HG03280 (cell line): ENCODE data around the gene GLI1.

Experiments
- ATAC-seq: cut with Tn5 transposase; IDR thresholded peaks from one replicate; pipeline ENCODE4 v1.9.1; 2021; ENCODE audit warnings: mild to moderate bottlenecking, moderate library complexity; ENCODE audit not compliant: unreplicated experiment

GLI1 gene

DNA sequence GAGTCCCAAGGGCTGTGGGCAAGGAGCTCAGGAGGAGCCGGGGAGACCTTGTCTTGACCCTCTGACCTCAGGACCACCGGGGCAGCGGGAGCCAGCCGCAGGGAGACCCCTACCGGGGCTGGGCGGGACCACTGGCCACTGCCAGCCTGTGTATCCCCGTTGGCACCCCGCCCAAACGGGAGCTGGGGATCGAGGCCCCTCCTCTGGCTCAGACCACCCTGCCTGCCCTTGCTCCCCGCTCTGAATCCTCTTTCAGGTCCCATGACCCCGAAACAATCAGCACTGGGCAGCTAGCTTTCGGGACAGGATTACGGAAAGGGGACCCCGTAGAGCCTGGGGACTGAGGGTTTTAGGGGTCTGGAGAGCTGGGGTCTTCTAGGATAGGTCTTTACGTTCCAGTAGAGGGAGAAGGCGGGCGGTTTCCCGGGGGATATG is 1.3 kb downstream of the GLI1 start:
- ATAC-seq: no peak

DNA sequence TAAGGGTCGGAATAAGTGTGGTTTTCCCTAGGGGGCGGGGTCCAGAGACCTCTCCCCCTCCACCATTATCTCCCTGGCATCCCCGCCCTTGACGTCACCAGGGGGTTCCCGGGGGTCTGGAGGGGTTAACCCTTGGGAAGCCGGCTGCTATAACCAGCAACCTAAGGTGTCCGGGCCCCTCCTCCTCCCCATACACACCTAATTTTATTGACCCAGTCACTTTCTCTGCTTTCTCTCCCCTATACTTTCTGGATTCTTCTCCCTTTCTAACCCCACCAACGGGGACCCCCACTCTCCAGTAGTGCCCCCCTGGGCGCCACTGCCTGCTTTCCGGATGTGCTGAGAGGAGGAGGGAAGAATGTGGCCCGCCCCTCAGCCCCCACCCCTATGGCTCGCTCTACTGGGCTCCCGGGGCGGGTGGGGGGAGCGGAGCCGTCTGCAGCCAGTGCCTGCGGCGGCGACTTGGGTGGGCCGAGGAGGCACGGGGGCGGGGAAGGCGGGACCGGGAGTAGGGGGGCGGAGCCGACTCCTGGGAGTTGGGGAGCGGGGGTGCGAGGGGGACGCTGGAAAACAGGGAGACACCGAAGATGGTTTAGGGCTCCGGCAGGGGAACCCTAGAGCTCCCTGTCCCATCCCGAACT is 1.8 kb downstream of the GLI1 start:
- no peak for ATAC-seq

DNA sequence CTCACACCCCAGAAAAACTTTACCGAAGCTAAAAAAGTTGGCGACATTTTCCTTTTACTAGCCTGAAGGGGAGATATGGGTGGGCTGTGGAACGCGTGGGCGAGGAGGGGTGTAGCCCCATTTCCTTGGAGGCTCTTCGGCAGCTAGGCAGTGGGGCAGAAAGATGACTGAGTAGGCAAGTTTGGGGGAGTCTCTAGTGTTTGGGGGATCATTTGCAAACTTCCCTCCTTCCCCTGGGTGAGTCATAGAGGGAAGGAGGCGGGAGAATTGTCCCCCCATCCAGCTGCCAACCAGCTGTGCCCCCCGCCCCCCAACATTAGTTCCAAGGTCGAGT is 2.3 kb downstream of the GLI1 start:
- ATAC-seq: no peak

DNA sequence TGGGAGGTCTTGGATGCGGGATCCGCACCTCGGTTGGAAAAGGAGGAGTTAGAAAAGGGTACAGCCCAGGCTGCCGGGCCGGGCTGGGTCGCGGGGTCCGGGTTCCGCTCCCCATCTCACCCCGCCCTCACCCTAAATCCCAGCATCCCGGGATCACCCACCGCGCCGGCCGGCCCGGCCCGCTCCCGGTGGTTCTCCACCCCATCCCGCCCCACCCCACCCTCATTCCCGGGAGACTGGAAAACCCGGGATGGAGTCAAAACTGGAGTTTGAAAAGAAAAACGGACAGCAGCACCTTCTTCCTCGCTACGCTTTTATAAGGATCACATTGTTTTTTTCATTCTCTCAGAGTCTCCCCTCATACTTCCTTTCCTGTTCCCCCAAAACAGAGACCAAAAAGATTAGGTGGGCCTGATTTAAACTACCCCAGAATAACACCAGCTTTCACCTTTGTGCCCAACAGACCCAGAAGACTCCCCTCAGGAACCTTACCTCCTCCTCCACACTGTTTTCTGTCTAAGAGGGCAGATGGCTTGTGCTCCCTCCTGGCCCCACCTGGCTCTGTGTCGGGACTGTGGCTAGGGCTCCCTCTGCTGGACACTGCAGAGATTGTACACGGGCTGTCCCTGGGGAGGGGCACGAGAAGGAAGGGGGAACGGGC is 2.8 kb downstream of the GLI1 start:
- ATAC-seq: peak; percentile 75

DNA sequence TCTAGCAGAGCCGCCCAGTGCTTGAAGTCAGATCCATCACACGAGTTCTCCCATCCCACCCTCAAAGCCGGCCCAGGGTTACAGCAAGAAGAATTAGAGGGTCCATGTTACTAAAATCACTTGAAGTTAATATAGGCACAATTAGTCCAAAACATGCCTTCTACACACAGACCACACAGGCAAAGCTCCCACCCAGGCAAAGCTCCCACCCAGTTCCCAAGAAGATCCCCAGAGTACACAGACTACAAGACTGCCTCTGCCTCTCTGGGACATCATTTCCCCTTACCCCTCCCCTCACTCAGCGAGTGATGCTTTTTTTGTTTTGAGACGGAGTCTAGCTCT is 3.3 kb downstream of the GLI1 start:
- no peak for ATAC-seq

DNA sequence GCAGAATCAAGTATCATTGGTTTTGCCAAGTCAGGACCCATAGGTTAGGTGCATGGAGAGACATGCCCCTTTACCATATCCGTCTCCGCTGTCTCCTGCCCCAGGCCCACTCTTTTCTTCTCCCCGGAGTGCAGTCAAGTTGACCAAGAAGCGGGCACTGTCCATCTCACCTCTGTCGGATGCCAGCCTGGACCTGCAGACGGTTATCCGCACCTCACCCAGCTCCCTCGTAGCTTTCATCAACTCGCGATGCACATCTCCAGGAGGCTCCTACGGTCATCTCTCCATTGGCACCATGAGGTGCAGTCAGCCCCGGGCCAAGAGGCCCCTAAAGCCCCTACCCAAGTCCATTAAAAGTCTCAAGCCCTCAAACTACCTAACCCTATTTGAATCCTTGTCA is 5.0 kb downstream of the GLI1 start:
- no peak for ATAC-seq

DNA sequence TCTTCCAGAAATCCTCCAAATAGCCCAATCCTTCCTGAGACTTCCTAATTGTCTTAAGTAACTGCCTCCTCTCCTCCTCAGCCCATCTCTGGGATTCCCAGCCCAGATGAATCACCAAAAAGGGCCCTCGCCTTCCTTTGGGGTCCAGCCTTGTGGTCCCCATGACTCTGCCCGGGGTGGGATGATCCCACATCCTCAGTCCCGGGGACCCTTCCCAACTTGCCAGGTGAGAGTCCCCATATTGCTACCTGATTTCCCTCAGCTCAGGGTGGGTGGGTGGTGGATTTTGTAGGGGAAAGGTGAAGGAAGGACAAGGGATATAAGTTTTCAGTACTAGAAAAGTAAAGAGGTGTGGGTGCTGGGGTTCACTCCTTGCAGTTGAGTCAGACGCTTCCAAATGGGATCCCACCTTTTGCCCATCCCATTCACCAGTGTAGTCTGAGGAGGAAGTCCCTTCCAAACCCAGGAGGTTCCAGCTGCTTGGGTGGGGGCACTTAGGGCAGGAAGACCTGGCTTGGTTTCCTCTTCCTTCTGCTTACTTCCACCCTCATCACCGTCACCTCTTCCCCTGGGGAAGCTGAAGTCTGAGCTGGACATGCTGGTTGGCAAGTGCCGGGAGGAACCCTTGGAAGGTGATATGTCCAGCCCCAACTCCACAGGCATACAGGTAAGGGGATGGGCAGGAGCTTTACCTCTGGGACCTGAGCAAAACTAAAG is 5.6 kb downstream of the GLI1 start:
- no peak for ATAC-seq

DNA sequence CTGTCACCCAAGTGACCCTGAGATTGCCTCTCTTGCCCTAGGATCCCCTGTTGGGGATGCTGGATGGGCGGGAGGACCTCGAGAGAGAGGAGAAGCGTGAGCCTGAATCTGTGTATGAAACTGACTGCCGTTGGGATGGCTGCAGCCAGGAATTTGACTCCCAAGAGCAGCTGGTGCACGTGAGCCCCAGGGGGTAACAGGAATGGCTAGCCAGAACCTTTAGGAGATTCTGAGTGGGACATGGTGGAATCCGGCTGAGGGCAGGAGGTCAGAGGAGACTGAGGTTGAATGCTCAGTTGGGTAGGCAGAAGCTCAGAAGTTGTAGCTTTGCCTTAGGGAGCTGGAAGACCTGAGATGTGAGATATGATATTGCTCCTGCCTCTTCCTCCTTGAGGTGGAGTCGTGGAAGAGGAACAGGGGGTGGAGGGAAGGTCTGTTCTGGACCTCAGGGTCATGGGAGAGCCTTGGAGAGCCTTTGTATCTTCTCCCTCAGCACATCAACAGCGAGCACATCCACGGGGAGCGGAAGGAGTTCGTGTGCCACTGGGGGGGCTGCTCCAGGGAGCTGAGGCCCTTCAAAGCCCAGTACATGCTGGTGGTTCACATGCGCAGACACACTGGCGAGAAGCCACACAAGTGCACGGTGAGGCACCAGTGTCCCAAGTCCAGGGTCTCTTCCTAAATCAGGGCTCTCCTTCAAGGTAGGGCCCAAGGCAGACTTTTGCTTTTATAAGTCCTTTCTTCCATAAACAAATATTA is 6.3 kb downstream of the GLI1 start:
- ATAC-seq: no peak

DNA sequence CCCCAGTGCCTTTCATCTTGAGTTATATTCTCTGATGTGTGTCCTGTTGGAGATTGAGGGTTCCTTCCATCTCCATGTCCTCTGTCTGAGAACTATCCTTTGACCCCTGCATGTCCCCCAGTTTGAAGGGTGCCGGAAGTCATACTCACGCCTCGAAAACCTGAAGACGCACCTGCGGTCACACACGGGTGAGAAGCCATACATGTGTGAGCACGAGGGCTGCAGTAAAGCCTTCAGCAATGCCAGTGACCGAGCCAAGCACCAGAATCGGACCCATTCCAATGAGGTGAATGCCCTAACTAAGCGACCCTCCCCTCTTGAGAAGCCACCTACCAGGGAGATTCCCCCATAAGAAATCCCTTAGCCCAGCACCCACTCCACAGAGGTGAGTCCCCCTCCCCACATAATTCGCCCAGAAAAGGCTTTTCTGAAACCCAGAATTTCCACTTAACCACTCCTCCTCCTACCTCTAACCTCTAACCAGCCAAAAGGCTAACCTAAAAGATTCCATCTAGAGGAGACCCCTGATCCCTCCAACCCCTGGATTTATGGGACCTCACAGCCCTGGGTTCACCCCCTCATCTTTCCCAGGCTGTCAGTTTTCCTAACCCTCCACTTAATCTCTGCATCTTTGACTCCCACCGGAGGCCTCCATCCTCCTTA is 7.8 kb downstream of the GLI1 start:
- ATAC-seq: no peak

DNA sequence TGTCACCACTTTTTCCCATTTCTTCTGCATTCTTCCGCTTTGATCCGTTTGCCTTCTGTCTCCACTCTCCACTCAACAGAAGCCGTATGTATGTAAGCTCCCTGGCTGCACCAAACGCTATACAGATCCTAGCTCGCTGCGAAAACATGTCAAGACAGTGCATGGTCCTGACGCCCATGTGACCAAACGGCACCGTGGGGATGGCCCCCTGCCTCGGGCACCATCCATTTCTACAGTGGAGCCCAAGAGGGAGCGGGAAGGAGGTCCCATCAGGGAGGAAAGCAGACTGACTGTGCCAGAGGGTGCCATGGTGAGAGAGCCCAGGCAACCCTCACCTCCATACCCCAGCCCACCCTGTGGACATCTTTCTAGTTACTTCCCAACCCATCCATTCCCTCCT is 8.3 kb downstream of the GLI1 start:
- no peak for ATAC-seq

DNA sequence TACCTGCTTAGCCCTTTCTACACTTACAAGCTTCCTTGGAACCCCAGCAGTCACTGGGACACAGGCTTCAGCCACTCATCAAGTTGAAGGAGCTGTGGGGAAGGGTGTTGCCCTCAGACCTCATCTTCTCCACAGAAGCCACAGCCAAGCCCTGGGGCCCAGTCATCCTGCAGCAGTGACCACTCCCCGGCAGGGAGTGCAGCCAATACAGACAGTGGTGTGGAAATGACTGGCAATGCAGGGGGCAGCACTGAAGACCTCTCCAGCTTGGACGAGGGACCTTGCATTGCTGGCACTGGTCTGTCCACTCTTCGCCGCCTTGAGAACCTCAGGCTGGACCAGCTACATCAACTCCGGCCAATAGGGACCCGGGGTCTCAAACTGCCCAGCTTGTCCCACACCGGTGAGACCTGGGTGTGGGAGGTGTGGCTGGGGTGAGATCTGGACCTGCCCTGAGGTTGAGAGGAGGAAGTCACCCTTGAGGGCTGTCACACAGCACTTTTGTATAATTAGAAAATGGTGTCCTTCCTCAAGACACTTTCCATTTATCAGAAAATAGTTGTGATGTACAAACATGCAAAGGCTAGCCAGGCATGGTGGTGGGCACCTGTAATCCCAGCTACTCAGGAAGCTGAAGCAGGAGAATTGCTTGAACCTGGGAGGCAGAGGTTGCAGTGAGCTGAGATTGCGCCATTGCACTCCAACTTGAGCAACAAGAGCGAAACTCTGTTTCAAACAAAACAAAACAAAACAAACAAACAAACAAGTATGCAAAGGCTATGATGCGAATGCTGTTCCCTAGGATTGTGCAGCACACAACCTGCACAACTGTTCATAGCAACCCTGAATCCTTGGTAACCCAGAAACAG is 9.9 kb downstream of the GLI1 start:
- no peak for ATAC-seq

DNA sequence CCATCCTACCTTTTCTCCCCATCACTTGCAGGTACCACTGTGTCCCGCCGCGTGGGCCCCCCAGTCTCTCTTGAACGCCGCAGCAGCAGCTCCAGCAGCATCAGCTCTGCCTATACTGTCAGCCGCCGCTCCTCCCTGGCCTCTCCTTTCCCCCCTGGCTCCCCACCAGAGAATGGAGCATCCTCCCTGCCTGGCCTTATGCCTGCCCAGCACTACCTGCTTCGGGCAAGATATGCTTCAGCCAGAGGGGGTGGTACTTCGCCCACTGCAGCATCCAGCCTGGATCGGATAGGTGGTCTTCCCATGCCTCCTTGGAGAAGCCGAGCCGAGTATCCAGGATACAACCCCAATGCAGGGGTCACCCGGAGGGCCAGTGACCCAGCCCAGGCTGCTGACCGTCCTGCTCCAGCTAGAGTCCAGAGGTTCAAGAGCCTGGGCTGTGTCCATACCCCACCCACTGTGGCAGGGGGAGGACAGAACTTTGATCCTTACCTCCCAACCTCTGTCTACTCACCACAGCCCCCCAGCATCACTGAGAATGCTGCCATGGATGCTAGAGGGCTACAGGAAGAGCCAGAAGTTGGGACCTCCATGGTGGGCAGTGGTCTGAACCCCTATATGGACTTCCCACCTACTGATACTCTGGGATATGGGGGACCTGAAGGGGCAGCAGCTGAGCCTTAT is 10.8 kb downstream of the GLI1 start:
- ATAC-seq: no peak

DNA sequence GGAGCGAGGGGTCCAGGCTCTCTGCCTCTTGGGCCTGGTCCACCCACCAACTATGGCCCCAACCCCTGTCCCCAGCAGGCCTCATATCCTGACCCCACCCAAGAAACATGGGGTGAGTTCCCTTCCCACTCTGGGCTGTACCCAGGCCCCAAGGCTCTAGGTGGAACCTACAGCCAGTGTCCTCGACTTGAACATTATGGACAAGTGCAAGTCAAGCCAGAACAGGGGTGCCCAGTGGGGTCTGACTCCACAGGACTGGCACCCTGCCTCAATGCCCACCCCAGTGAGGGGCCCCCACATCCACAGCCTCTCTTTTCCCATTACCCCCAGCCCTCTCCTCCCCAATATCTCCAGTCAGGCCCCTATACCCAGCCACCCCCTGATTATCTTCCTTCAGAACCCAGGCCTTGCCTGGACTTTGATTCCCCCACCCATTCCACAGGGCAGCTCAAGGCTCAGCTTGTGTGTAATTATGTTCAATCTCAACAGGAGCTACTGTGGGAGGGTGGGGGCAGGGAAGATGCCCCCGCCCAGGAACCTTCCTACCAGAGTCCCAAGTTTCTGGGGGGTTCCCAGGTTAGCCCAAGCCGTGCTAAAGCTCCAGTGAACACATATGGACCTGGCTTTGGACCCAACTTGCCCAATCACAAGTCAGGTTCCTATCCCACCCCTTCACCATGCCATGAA is 11.5 kb downstream of the GLI1 start:
- ATAC-seq: no peak

DNA sequence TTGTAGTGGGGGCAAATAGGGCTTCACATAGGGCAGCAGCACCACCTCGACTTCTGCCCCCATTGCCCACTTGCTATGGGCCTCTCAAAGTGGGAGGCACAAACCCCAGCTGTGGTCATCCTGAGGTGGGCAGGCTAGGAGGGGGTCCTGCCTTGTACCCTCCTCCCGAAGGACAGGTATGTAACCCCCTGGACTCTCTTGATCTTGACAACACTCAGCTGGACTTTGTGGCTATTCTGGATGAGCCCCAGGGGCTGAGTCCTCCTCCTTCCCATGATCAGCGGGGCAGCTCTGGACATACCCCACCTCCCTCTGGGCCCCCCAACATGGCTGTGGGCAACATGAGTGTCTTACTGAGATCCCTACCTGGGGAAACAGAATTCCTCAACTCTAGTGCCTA is 12.1 kb downstream of the GLI1 start:
- no peak for ATAC-seq

DNA sequence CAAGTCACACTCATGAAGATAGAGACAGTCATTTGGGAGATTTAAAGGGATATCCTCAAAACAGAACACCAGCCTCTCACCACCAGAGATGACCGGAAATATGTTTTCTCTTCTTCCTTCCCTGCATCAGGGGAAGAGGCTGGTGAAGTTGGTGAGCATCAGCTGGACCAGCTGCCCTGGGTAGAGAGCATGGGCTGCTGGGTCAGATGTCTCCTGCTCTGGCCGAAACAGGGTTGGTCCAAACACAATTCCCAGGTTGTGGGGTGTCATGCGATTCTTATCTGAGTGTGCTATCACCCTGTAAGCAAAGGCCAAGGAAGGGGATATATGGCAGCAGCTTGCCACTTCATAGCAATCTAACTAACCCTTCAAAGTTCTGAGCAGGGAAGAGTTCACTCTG is 12.8 kb downstream of the GLI1 start:
- ATAC-seq: no peak

DNA sequence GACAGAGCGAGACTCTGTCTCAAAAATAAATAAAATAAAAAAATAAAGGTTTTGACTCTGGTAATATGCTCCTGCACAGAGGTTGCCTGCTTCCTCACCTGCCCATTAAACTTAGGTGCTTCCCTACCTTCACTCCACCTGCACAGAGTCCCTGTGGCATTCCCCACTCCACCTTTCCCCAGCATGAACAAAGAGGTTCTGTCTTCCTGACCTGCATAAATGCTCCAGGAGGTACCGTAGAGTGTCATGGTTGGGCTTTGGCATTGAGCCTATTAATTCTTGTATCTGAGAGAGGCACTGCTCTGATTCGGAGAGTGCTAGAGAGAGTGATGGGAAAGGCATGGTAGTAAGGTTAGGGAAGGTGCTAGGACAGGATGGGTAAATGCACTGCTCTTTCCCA is 13.8 kb downstream of the GLI1 start:
- no peak for ATAC-seq

DNA sequence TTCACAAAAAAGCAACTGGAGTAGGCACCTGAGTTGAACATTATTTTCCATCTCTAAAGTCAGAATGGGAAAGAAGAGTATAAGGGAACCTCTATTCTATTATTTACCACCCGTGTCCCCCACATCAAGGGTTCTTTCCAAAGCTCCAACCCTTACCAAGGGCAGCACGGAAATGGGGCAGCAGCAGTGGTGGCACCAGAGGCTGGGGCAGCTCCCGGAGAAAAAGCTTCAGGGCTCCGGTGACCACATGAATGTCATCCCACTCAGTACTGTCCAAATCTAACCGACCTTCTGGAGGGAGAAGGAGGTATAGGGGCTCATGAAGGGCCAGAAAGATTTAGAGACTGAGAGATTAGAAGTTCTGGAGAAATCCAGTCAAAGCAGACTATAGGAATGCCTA is 14.3 kb downstream of the GLI1 start:
- no peak for ATAC-seq

DNA sequence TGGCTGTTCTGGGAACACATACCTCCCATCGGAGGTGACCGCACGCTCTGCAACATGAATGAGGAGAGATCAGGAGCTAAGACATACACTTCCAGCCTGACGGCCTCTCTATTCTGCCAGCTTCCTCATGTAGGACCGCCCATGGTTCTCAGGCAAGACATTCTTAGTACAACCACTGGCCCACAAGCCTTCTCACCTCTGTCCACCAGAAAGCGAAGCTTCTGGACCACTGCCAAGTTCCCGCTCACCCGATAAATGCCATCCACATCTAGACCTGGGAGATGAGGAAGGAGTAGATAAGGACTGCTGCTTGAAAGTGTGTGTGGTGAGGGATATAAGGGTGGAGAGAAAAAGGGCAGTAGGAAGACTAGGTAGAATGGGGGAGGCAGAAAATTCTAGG is 14.8 kb downstream of the GLI1 start:
- no peak for ATAC-seq

DNA sequence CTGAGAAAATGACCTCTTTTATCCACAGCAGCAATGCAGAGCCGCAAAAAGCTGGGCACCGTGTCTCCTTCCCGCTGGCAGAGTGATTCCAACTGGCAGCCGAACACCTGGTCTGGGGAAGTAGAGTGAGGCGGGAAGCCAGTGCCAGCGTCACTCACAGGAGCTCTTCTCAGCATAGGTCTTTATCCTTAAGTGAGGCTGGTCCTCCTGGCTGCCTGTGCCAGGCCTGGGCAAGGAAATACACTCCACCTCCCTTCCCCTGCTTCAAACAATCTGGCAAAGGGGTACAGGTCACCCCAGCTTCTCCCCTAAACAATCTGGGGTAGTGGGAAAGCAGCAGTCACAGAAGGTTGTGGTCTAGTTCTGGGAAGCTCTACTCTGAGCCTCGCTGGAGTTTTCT is 15.3 kb downstream of the GLI1 start:
- no peak for ATAC-seq
